Measurements from ENCODE around the gene PCDHB4.
A peak's percentile ranks its signal among the peaks of the same experiment; 100 is the strongest.
"Not testable (repeated sequence)": the region's sequence is repeated elsewhere in the genome, so short reads cannot be mapped to it uniquely, and the experiment has no call there.

PCDHB4 gene

DNA sequence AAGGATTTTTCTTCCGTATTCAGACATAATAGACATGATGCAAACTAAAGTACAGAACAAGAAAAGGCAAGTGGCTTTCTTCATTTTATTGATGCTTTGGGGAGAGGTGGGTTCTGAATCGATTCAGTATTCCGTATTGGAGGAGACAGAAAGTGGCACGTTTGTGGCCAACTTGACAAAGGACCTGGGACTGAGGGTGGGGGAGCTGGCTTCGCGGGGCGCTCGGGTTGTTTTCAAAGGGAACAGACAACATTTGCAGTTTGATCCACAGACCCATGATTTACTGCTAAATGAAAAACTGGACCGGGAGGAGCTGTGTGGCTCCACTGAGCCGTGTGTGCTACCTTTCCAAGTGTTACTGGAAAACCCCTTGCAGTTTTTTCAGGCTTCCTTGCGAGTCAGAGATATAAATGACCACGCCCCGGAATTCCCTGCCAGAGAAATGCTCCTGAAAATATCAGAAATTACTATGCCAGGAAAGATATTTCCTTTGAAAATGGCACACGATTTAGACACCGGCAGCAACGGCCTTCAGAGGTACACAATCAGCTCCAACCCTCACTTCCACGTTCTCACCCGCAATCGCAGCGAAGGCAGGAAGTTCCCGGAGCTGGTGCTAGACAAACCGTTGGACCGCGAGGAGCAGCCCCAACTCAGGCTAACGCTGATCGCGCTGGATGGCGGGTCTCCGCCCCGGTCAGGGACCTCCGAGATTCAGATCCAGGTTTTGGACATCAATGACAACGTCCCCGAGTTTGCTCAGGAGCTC is 28.8 kb downstream of the PCDHB4 start:
- DNase-seq, result peak; percentile 7

DNA sequence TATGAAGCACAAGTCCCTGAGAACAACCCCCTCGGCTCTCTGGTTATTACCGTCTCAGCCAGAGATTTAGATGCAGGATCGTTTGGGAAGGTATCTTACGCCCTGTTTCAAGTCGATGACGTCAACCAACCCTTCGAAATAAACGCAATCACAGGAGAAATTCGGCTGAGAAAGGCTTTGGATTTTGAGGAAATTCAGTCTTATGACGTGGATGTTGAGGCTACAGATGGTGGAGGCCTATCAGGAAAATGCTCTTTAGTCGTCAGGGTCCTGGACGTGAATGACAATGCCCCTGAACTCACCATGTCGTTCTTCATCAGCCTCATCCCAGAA is 29.3 kb downstream of the PCDHB4 start:
- no peak for DNase-seq

DNA sequence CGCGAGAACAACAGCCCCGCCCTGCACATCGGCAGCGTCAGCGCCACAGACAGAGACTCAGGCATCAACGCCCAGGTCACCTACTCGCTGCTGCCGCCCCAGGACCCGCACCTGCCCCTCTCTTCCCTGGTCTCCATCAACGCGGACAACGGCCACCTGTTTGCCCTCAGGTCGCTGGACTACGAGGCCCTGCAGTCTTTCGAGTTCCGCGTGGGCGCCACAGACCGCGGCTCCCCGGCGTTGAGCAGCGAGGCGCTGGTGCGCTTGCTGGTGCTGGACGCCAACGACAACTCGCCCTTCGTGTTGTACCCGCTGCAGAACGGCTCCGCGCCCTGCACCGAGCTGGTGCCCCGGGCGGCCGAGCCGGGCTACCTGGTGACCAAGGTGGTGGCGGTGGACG is 30.0 kb downstream of the PCDHB4 start:
- DNase-seq, result not testable (repeated sequence)

GRCh38 chr5:141152096-141152495 is 30.5 kb downstream of the PCDHB4 start:
- not testable (repeated sequence) for DNase-seq

DNA sequence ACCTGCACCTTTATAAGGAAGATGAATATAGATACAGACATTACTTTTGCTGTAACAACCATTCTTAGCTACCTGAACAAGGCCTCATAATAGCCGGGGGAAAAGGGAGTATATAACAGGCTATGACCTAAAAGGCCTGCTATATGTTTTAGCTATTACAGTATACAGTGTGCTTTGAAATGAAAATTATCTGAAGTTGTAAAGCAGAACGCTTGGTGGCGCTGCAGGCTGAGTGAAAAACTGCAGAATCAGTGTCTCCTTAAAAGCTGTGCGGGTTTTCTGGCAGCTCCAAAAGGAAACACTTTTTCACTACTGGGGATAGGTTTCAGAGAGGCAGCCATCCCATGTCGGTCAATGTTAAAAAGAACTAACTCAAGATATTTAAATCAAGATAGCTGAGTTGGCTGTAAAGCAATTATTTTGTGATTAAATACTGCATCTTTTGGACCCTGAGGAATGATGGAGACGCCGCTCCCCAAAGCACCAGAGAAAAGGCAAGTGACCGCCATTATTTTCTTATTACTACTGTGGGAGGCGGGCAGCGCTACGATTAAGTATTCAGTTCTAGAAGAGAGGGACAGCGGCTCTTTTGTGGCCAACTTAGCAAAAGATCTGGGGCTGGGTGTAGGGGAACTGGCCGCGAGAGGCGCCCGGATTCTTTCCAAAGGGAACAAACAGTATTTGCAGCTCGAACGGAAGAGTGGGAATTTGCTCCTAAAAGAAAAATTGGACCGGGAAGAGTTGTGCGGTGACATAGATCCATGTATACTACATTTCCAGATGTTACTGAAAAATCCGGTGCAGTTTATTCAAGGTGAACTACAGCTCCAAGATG is 34.1 kb downstream of the PCDHB4 start:
- DNase-seq, result peak; percentile 9

GRCh38 chr5:141157356-141157755 is 35.7 kb downstream of the PCDHB4 start:
- DNase-seq, result not testable (repeated sequence)

DNA sequence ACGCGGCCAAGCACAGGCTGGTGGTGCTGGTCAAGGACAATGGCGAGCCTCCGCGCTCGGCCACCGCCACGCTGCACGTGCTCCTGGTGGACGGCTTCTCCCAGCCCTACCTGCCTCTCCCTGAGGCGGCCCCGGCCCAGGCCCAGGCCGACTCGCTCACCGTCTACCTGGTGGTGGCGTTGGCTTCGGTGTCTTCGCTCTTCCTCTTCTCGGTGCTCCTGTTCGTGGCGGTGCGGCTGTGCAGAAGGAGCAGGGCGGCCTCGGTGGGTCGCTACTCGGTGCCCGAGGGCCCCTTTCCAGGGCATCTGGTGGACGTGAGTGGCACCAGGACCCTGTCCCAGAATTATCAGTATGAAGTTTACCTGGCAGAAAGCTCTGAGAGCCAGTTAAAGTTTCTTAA is 36.3 kb downstream of the PCDHB4 start:
- not testable (repeated sequence) for DNase-seq

- peak; percentile 21 for DNase-seq
Measured at GRCh38 chr5:141172381-141173204, 51.0 kb downstream of the PCDHB4 start, which contains the start of gene PCDHB7. Gene PCDHB7, plus strand, starts transcription at chr5:141172644. Its CDS starts 192 bp downstream, at chr5:141172836.

GRCh38 chr5:141174291-141175104 is 52.9 kb downstream of the PCDHB4 start:
- not testable (repeated sequence) for DNase-seq
